SK-N-SH treated with all-trans-retinoic acid at 6 μM for 48 hours (cell line): ENCODE results near the gene MEI4.

Experiments
- ARNTL ChIP-seq: fragments of 450-650 bp; formaldehyde crosslinking; IDR thresholded peaks from 2 replicates; pipeline ENCODE4 v1.5.0; 2020; ENCODE audit warnings: low read depth, mild to moderate bottlenecking, moderate library complexity, borderline replicate concordance
- BACH2 ChIP-seq: fragments of 250-450 bp; sonication (Bioruptor Pico); IDR thresholded peaks from 2 replicates; pipeline ENCODE4 v1.9.0; 2021; ENCODE audit warnings: mild to moderate bottlenecking, borderline replicate concordance
- CREB5 ChIP-seq: fragments of 250-450 bp; sonication (Bioruptor Pico); IDR thresholded peaks from 2 replicates; pipeline ENCODE4 v1.5.1; 2020; ENCODE audit warnings: low read depth, mild to moderate bottlenecking, moderate library complexity
- CSDC2 ChIP-seq: fragments of 250-450 bp; sonication (Bioruptor Pico); IDR thresholded peaks from 2 replicates; pipeline ENCODE4 v1.5.0; 2020; ENCODE audit warnings: mild to moderate bottlenecking, moderate library complexity
- PATZ1 ChIP-seq: fragments of 250-450 bp; sonication (Bioruptor Pico); IDR thresholded peaks from 2 replicates; pipeline ENCODE4 v1.8.0; 2020; ENCODE audit warnings: mild to moderate bottlenecking, moderate library complexity, borderline replicate concordance
- PPARA ChIP-seq: fragments of 250-450 bp; sonication (Bioruptor Pico); IDR thresholded peaks from 2 replicates; pipeline ENCODE4 v1.5.0; 2020; ENCODE audit warnings: mild to moderate bottlenecking, borderline replicate concordance
- RARB ChIP-seq: fragments of 250-450 bp; sonication (Bioruptor Pico); IDR thresholded peaks from 2 replicates; pipeline ENCODE4 v1.8.0; 2021; ENCODE audit warnings: mild to moderate bottlenecking, moderate library complexity
- SNAI2 ChIP-seq: fragments of 250-450 bp; sonication (Bioruptor Pico); IDR thresholded peaks from 2 replicates; pipeline ENCODE4 v1.5.0; 2020; ENCODE audit warnings: mild to moderate bottlenecking, moderate library complexity
- TSHZ2 ChIP-seq: fragments of 250-450 bp; sonication (Bioruptor Pico); IDR thresholded peaks from 2 replicates; pipeline ENCODE4 v1.5.0; 2020; ENCODE audit warnings: mild to moderate bottlenecking, moderate library complexity
- ZNF565 ChIP-seq: fragments of 450-650 bp; formaldehyde crosslinking; conservative IDR thresholded peaks from 2 replicates; pipeline ENCODE4 v1.5.0; 2020; ENCODE audit warnings: low read depth, mild to moderate bottlenecking, moderate library complexity
- ZNF70 ChIP-seq: fragments of 450-650 bp; formaldehyde crosslinking; IDR thresholded peaks from 2 replicates; pipeline ENCODE4 v1.5.0; 2020; ENCODE audit warnings: mild to moderate bottlenecking, moderate library complexity
- ZNF8 ChIP-seq: fragments of 450-650 bp; formaldehyde crosslinking; IDR thresholded peaks from 2 replicates; pipeline ENCODE4 v1.5.0; 2020; ENCODE audit warnings: mild to moderate bottlenecking, moderate library complexity

GRCh38 chr6:77837034-77837784 is 184.4 kb downstream of the MEI4 start:
- no peak for TF ChIP-seq ZNF565 (CRISPR knock-in tag)
- no peak for TF ChIP-seq PATZ1 (CRISPR knock-in tag)
- TF ChIP-seq CSDC2: no peak
- TF ChIP-seq ZNF8 (CRISPR knock-in tag): no peak
- TF ChIP-seq ZNF70 (CRISPR knock-in tag): no peak
- no peak for TF ChIP-seq TSHZ2 (CRISPR knock-in tag)
- TF ChIP-seq CREB5 (CRISPR knock-in tag): no peak
- no peak for TF ChIP-seq RARB
- no peak for TF ChIP-seq BACH2 (CRISPR knock-in tag)
- TF ChIP-seq ARNTL (CRISPR knock-in tag): no peak
- TF ChIP-seq SNAI2 (CRISPR knock-in tag): no peak
- TF ChIP-seq PPARA (CRISPR knock-in tag): no peak
